Pancreas (tissue), 10 donors: Measurements from ENCODE around the gene TLE5. TPM values are rescaled to one million over a fixed set of nuclear protein-coding genes. Genes with fewer than 3 reads are reported as not detected.

Experiments
- ATAC-seq, 4 donors: fragments of 200-7000 bp; cut with Tn5 transposase; one replicate each; pipeline versions ENCODE4 v1.8.0 to v1.9.1; 2020; ENCODE audit warnings: mild to moderate bottlenecking in 4 of 4, moderate library complexity in 4 of 4
- DNase-seq, 6 donors: peaks; one replicate each; pipeline ENCODE4 v3.0.0-alpha.2; 2020
- FAIRE-seq: peaks from 2 replicates; lab custom pipeline; 2012; peaks lifted over from hg19 to GRCh38; lab: Jason Lieb, UNC
- H3K27ac ChIP-seq, 4 donors: fragments of 200-600 bp; sonication (generic); 1 replicate in 3 of 4; 2 replicates in 1 of 4; pipeline versions ENCODE4 v1.5.0 to v1.8.0; 2020
- H3K27me3 ChIP-seq, 4 donors: fragments of 200-600 bp; one replicate each; pipeline ENCODE4 v1.8.0; 2021
- H3K36me3 ChIP-seq, 3 donors: fragments of 200-600 bp; sonication (generic) in 1 of 3; one replicate each; pipeline versions ENCODE4 v1.5.0 to v1.8.0; 2020 to 2021
- H3K4me1 ChIP-seq, 3 donors: fragments of 200-600 bp; one replicate each; pipeline ENCODE4 v1.8.0; 2021
- H3K4me3 ChIP-seq, 4 donors: fragments of 200-600 bp; sonication (generic) in 2 of 4; one replicate each; pipeline versions ENCODE4 v1.5.0 to v1.8.0; 2020 to 2021
- H3K9me3 ChIP-seq, 4 donors: fragments of 200-600 bp; one replicate each; pipeline ENCODE4 v1.8.0; 2021
- WGBS, 2 donors: extraction: QIAGEN DNeasy Blood & Tissue Kit; methylation state at CpG; one replicate each; pipeline ENCODE4 v1.1.7; 2013; 5-methylcytosine and 5-hydroxymethylcytosine counted together
- intact Hi-C, 3 donors: fragments of 100-400 bp; cut with DNase I; formaldehyde crosslinking; loops; one replicate each; pipeline versions ENCODE4 v1.11.1 to v1.14.2; 2022
- polyA plus RNA-seq, 2 donors: library from polyadenylated mRNA; stranded (reverse); fragments of 200-250 nt; gene quantifications; one replicate each; pipeline ENCODE4 v1.2.3, GENCODE V29; 2013
- total RNA-seq, 6 donors: library from RNA; stranded (reverse); fragmentation: NEBNext Ultra II Directional in 4 of 6; extraction: Animal tissue kit (Norgen Biotek cat#: 25700) in 4 of 6; gene quantifications; one replicate each; pipeline versions ENCODE4 v1.2.1 to v1.2.4, GENCODE V29; 2021 to 2023
- TF ChIP-seq, protein P1 (sequence below), 4 donors: fragments of 200-600 bp; sonication (generic) in 3 of 4; IDR thresholded peaks; one replicate each; pipeline versions ENCODE4 v1.5.0 to v1.8.0; 2021; ENCODE audit warnings: antibody characterized with exemption in 4 of 4
- donor health status: healthy with polysubstance abuse.
- donor health status: DM: no; HTN: no; CAD: no; lungs with moderate emphysema.
- donor health status: DM: no; HTN: no; CAD: no.
- donor health status: control.
- donor health status: control.
- donor health status: Bipolar disorder and iron deficiency.
- donor health status: DM: yes; HTN: yes; CAD: no.
- donor health status: DM: no; HTN: no; CAD: no.
- donor health status: DM: no; HTN: no; CAD: no.
- donor health status: DM: yes; HTN: yes; CAD: no.

TLE5 gene
- total and polyA plus RNA-seq, 8 donors: 165 to 573 (median 229) TPM

DNA sequence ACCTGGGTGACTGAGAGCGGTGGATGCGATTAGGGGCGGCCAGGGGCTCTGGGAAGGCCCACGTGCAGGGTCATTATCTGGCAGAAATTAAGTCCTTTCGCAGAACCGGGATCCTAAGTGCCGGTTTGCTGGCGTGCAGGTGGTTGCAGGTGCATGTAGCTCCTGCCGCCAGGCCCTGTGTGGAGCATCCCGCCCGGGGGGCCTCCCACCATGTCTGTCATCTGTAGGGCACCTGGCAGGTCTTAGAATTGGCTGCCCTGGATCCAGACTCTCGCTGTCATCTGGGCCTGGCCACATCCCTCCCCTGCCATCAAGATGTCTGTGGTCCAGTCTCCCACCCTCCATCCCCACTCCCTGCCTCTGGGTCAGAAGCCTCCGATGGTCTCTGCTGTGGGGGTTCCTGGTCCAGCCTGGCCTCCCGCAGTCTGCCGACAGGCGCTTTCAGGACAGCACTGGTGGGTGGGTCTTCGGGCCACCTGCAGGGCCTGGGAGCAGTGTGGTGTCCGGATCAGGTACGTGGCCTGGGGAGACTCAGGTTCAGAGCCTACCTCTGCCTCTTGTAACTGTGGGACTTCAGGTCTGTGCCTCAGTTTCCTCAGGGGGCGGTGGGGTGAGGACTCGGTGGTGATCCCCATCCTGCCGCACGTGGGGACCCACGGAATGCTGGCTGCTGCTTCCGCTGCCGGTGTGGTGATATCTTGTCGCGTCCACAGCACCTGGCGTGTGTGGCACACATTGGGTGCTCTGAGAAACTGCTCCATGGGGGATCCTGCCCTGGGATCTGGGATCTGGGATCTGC lies 37.3 kb upstream of the TLE5 start:
- TF ChIP-seq, protein P1, sequence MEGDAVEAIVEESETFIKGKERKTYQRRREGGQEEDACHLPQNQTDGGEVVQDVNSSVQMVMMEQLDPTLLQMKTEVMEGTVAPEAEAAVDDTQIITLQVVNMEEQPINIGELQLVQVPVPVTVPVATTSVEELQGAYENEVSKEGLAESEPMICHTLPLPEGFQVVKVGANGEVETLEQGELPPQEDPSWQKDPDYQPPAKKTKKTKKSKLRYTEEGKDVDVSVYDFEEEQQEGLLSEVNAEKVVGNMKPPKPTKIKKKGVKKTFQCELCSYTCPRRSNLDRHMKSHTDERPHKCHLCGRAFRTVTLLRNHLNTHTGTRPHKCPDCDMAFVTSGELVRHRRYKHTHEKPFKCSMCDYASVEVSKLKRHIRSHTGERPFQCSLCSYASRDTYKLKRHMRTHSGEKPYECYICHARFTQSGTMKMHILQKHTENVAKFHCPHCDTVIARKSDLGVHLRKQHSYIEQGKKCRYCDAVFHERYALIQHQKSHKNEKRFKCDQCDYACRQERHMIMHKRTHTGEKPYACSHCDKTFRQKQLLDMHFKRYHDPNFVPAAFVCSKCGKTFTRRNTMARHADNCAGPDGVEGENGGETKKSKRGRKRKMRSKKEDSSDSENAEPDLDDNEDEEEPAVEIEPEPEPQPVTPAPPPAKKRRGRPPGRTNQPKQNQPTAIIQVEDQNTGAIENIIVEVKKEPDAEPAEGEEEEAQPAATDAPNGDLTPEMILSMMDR (IDR thresholded peaks at IDR 0.05): no peak
- no peaks in the 10 kb centered on the region for H3K9me3 ChIP-seq
- no peaks in the 10 kb centered on the region for H3K36me3 ChIP-seq
- FAIRE-seq (no peak), DNase-seq (peak in 1 of 6 donors; percentile 53), ATAC-seq (no peak)
- H3K27ac ChIP-seq: peak overlapping the region in 3 of 4 donors; percentile 35 to 78 (median 62)
- WGBS, 2 donors: 83 to 86% methylated on average over 29 of the region's 29 CpGs
- H3K4me1 ChIP-seq: peaks cover 28 to 45% (median 35%) of the 10 kb centered on the region in 3 donors
- H3K27me3 ChIP-seq: no peaks in the 10 kb centered on the region
- intact Hi-C loops: loop anchor here in 1 of 3 donors (10.0 kb wide), 1 partner anchor 135 kb away; no protein-coding TSS in a partner anchor
- peak overlapping the region in 1 of 4 donors; percentile 94 for H3K4me3 ChIP-seq

DNA sequence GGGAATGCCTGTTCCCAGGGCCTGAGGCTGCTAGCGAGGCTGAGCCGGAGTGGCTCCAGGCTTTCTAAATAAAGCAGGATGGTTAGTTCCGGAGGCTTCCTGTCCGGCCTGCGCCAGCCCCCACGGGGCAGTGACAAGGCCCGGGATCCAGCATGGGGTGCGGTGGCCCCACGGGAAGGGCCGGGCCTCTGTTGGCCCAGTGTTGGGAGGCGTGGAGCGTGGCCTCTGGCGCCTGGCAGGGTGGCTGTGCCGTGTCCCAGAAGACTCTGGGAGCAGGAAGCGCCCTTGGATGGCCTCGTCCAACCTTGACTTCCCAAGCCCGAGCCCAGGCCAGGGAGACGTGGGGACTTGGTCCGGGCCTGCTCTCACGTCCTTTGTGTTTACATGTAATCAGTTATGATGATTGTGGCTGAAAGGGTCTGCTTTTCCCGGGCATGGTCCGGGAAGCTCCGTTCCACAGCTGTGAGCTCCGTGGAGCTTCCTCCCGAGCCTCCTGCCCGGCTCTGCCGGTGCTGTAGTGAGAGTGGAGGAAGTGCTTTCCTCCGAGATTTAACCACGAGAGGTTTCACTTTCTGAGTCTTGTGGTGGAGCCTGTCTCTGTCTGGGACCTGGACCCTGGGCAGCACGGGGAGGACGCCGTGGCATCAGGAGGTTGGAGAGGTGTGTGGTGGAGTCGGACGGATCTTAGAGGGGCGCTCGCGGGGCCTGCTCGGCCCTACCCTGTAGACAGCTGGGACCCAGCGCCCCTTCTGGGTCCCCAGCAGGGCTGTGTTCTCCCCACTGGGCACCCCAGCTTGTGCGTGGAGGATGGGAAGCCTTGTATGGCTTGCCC lies 36.4 kb upstream of the TLE5 start:
- H3K4me1 ChIP-seq: peaks cover 28 to 43% (median 34%) of the 10 kb centered on the region in 3 donors
- peak; percentile 7 to 28 (median 15) for ATAC-seq
- intact Hi-C loops: no loop called here
- no peaks in the 10 kb centered on the region for H3K27me3 ChIP-seq
- no peaks in the 10 kb centered on the region for H3K9me3 ChIP-seq
- H3K36me3 ChIP-seq: no peaks in the 10 kb centered on the region
- 19 to 20% methylated on average over 36 to 40 of the region's 40 CpGs for WGBS, 2 donors
- peak overlapping the region; percentile 35 to 78 (median 58) for H3K27ac ChIP-seq
- peak overlapping the region in 2 of 4 donors; percentile 25 to 94 for H3K4me3 ChIP-seq
- peak in 3 of 6 donors; percentile 51 to 86 (median 53) for DNase-seq
- TF ChIP-seq, protein P1 (IDR thresholded peaks at IDR 0.05): no peak
- no peak for FAIRE-seq

DNA sequence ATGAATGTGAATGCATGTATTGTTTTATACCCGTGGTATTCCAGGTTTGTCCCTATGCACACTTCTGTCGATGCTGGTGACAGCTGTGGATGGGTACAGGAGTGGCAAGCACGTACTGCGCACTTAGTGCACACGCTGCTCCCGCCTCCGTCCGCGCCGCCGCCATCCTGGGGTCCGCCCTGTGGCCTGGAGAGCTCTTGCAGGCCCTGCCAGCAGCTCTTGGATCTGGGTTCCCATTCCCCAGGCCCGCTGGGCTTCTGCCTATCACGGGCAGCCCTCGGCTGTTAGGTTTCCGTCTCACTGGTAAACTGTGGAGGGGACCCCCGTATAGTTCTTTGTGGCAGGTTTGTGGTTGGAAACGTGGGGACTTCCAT lies 35.8 kb upstream of the TLE5 start:
- WGBS, 2 donors: 48 to 57% methylated on average over 18 of the region's 18 CpGs
- intact Hi-C loops: no loop called here
- FAIRE-seq: no peak
- H3K36me3 ChIP-seq: no peaks in the 10 kb centered on the region
- no peaks in the 10 kb centered on the region for H3K27me3 ChIP-seq
- no peaks in the 10 kb centered on the region for H3K9me3 ChIP-seq
- peak in 1 of 6 donors; percentile 58 for DNase-seq
- peak overlapping the region in 2 of 4 donors; percentile 25 to 94 for H3K4me3 ChIP-seq
- no peak for ATAC-seq
- TF ChIP-seq, protein P1 (IDR thresholded peaks at IDR 0.05): no peak
- H3K4me1 ChIP-seq: peaks cover 26 to 37% (median 29%) of the 10 kb centered on the region in 3 donors
- H3K27ac ChIP-seq: peak overlapping the region; percentile 35 to 78 (median 58)

DNA sequence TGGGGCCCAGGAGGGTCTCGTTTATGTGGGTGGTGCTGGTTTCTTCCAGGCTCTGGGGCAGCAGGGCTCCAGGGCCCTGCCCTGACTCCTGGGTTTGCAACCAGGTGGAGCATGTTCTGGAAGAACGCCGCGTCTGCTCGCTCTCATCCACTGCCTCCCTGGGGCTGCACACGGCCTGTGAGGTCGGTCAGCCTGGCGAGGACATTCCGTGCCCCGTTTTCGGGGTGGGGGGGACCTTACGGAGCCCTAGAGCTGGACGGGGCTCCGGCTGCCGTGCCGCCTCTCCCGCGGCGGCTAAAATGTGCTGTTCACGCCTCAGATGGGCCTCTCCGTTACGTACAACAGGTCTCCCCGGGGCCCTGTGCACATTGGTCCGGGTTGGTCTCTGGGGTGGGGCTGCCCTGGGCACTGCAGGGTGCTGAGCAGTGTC lies 35.2 kb upstream of the TLE5 start:
- TF ChIP-seq, protein P1 (IDR thresholded peaks at IDR 0.05): no peak
- FAIRE-seq (no peak), DNase-seq (peak in 2 of 6 donors; percentile 42 to 60), ATAC-seq (peak in 1 of 4 donors; percentile 37)
- H3K4me3 ChIP-seq: peak overlapping the region in 1 of 4 donors; percentile 94
- H3K9me3 ChIP-seq: no peaks in the 10 kb centered on the region
- intact Hi-C loops: no loop called here
- no peaks in the 10 kb centered on the region for H3K36me3 ChIP-seq
- H3K27ac ChIP-seq: peak overlapping the region; percentile 30 to 62 (median 44)
- H3K27me3 ChIP-seq: no peaks in the 10 kb centered on the region
- WGBS, 2 donors: 18 to 21% methylated on average over 24 of the region's 24 CpGs
- H3K4me1 ChIP-seq: peaks cover 26 to 36% (median 29%) of the 10 kb centered on the region in 3 donors
